ENCODE data around the gene AZIN2. TPM values are rescaled to one million over a fixed set of nuclear protein-coding genes. Genes with fewer than 3 reads are reported as not detected.
A peak's percentile ranks its signal among the peaks of the same experiment; 100 is the strongest.
"Not testable (repeated sequence)": the region's sequence is repeated elsewhere in the genome, so short reads cannot be mapped to it uniquely, and the experiment has no call there.

The AZIN2 gene
- polyA plus RNA-seq, 6 donors from 2014 or later: 0.05 to 1.9 (median 0.33) TPM; not detected in 1

- no peak for ATAC-seq (ENCODE audit: low read depth in 2 of 2)
Measured at GRCh38 chr1:33111965-33112364, 31.0 kb downstream of the AZIN2 start.

DNA sequence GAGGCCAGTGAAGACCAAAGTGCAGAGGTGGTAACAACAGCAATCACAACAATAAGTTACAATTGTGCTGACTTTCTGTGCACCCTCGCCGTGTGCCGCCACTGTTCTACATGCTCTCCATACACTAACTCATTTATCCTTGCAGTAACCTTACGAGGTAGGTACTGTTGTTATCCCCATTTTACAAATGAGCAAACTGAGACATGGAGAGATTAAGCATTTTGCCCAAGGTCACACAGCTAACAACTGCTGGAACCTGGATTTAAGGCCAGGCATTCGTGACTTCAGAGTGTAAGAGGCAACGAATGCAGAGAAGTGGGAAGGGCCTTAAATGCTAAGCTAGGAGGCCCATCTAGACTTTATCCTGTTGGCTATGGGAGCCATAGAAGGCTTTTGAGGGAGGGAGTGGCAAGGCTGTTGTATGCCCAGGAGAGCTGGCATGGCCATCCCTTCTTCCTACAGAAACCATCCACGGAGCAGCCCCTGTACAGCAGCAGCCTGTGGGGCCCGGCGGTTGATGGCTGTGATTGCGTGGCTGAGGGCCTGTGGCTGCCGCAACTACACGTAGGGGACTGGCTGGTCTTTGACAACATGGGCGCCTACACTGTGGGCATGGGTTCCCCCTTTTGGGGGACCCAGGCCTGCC lies 36.6 kb downstream of the AZIN2 start:
- H3K4me3 Mint-ChIP-seq: no peak overlapping the region
- no peaks in the 10 kb centered on the region for H3K9me3 Mint-ChIP-seq
- H3K36me3 Mint-ChIP-seq: no peaks in the 10 kb centered on the region
- no peak for DNase-seq
- H3K4me1 Mint-ChIP-seq: no peaks in the 10 kb centered on the region
- ATAC-seq (ENCODE audit: low read depth in 2 of 2): no peak
- peaks cover 0 to 43% (median 34%) of the 10 kb centered on the region in 3 donors for H3K27me3 Mint-ChIP-seq
- no peak overlapping the region for H3K27ac Mint-ChIP-seq

More at GRCh38 chr1:33111965-33112364, 31.0 kb downstream of the AZIN2 start:
- H3K27me3 Mint-ChIP-seq: peaks cover 10 to 34% (median 18%) of the 10 kb centered on the region in 3 donors
- DNase-seq: no peak
- no peaks in the 10 kb centered on the region for H3K4me1 Mint-ChIP-seq
- no peak overlapping the region for H3K4me3 Mint-ChIP-seq
- H3K36me3 Mint-ChIP-seq: peaks cover 0 to 16% of the 10 kb centered on the region in 2 donors
- peaks cover 0 to 18% (median 7%) of the 10 kb centered on the region in 7 donors for H3K9me3 Mint-ChIP-seq
- no peak overlapping the region for H3K27ac Mint-ChIP-seq

- Mint-ChIP-seq H3K36me3 (no peaks in the 10 kb centered on the region), H3K4me1 (no peaks in the 10 kb centered on the region), H3K27ac (no peak overlapping the region), H3K4me3 (no peak overlapping the region), H3K27me3 (peaks cover 4 to 50% (median 41%) of the 10 kb centered on the region in 3 donors), H3K9me3 (no peaks in the 10 kb centered on the region)
- DNase-seq (no peak), ATAC-seq (ENCODE audit: low read depth in 2 of 2) (no peak)
Measured at GRCh38 chr1:33118274-33118673, 37.3 kb downstream of the AZIN2 start.

DNA sequence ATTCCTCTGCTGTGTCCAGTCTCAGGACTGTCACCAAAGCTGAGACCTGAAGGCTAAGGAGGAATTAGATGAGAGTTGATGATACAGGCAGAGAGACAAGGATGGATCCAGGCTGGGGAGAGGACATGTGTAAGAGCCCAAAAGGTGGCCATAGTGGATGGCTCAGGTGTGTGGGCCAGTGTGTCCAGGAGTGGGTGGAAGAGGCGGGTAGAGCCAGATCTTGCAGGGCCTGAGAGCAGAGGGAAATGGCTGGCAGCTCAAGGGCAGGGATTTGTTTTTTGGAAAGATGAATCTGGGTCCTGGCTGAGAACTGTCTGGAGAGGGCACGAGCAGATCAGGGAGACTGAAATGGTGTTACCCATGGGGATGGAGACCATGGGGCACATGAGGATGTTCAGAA lies 38.1 kb downstream of the AZIN2 start:
- no peak for ATAC-seq (ENCODE audit: low read depth in 2 of 2)
- Mint-ChIP-seq H3K4me3 (peak overlapping the region in 1 of 8 donors; percentile 1), H3K9me3 (no peaks in the 10 kb centered on the region), H3K27me3 (peaks cover 4 to 50% (median 41%) of the 10 kb centered on the region in 3 donors), H3K4me1 (no peaks in the 10 kb centered on the region), H3K36me3 (no peaks in the 10 kb centered on the region), H3K27ac (peak overlapping the region in 2 of 6 donors; percentile 11 to 20)
- DNase-seq: no peak

GRCh38 chr1:33119532-33120217 lies 38.7 kb downstream of the AZIN2 start:
- Mint-ChIP-seq H3K4me3 (no peak overlapping the region), H3K4me1 (no peaks in the 10 kb centered on the region), H3K27ac (no peak overlapping the region)

GRCh38 chr1:33120436-33121231 lies 39.7 kb downstream of the AZIN2 start:
- H3K27ac Mint-ChIP-seq: no peak overlapping the region
- DNase-seq (no peak), ATAC-seq (ENCODE audit: low read depth in 2 of 2) (no peak)
- peaks cover 0 to 5% (median 0%) of the 10 kb centered on the region in 7 donors for H3K9me3 Mint-ChIP-seq
- H3K4me3 Mint-ChIP-seq: no peak overlapping the region
- peaks cover 0 to 7% of the 10 kb centered on the region in 2 donors for H3K36me3 Mint-ChIP-seq
- peaks cover 0 to 4% (median 0%) of the 10 kb centered on the region in 3 donors for H3K4me1 Mint-ChIP-seq
- peaks cover 4 to 50% (median 41%) of the 10 kb centered on the region in 3 donors for H3K27me3 Mint-ChIP-seq

More at GRCh38 chr1:33119532-33120217, 38.7 kb downstream of the AZIN2 start:
- ATAC-seq (ENCODE audit: low read depth in 2 of 2) (no peak), DNase-seq (no peak)
- no peaks in the 10 kb centered on the region for H3K36me3 Mint-ChIP-seq
- H3K27me3 Mint-ChIP-seq: peaks cover 4 to 50% (median 41%) of the 10 kb centered on the region in 3 donors
- no peaks in the 10 kb centered on the region for H3K9me3 Mint-ChIP-seq

DNA sequence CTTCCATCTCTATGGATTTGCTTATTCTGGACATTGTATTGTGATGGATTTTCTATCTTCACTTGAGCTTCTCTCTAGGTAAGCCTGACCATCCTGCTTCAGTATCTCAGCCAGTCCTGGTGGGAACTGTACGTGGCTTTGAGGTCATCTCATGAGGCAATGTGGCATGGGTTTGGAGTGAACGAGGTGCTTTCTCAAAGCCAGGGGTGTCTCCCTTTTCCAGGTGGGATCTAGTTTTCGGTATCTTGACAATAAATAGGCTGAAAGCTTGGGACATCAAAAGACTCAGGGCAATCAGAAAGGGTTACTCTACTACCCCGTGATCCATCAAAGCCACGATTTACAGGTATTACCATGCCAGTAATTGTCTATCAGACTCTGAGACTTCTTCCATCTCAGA lies 40.8 kb downstream of the AZIN2 start:
- Mint-ChIP-seq H3K36me3 (peaks cover 0 to 11% of the 10 kb centered on the region in 2 donors), H3K9me3 (peaks cover 0 to 7% (median 0%) of the 10 kb centered on the region in 7 donors), H3K27ac (no peak overlapping the region), H3K4me3 (peak overlapping the region in 1 of 8 donors; percentile 33), H3K27me3 (peaks cover 4 to 44% (median 41%) of the 10 kb centered on the region in 3 donors), H3K4me1 (peaks cover 0 to 11% (median 6%) of the 10 kb centered on the region in 3 donors)
- DNase-seq (no peak), ATAC-seq (ENCODE audit: low read depth in 2 of 2) (no peak)

- peaks cover 0 to 7% (median 0%) of the 10 kb centered on the region in 7 donors for H3K9me3 Mint-ChIP-seq
- peaks cover 0 to 14% (median 11%) of the 10 kb centered on the region in 3 donors for H3K4me1 Mint-ChIP-seq
- no peak for DNase-seq
- peak overlapping the region in 1 of 6 donors; percentile 5 for H3K27ac Mint-ChIP-seq
- H3K27me3 Mint-ChIP-seq: peaks cover 4 to 36% (median 33%) of the 10 kb centered on the region in 3 donors
- no peak for ATAC-seq (ENCODE audit: low read depth in 2 of 2)
- peaks cover 0 to 11% of the 10 kb centered on the region in 2 donors for H3K36me3 Mint-ChIP-seq
- no peak overlapping the region for H3K4me3 Mint-ChIP-seq
Measured at GRCh38 chr1:33122483-33123178, 41.7 kb downstream of the AZIN2 start.

DNA sequence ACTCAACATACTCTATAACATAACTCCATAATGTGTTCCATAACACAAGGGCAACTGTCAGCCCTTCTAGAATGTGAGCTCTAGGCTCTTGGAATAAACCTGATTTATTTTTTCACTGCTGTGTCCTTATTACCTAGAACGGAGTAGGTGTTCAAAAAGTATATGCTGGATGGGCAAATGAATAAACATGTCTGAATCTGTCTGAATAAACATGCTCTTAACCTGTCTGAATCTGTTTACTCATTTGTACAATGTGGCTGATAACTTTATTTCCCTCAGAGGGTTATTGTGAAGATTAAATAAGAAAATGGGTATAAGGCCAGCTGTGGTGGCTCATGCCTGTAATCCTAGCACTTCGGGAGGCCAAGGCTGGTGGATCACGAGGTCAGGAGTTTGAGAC lies 42.3 kb downstream of the AZIN2 start:
- Mint-ChIP-seq H3K4me1 (peaks cover 0 to 17% (median 11%) of the 10 kb centered on the region in 3 donors), H3K27me3 (peaks cover 4 to 30% (median 27%) of the 10 kb centered on the region in 3 donors), H3K27ac (peak overlapping the region in 1 of 6 donors; percentile 5)

DNA sequence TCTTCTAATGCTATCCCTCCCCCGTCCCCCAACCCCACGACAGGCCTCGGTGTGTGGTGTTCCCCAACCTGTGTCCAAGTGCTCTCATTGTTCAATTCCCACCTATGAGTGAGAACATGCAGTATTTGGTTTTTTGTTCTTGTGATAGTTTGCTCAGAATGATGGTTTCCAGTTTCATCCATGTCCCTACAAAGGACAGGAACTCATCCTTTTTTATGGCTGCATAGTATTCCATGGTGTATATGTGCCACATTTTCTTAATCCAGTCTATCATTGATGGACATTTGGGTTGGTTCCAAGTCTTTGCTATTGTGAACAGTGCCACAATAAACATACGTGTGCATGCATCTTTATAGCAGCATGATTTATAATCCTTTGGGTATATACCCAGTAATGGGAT lies 43.7 kb downstream of the AZIN2 start:
- H3K4me1 Mint-ChIP-seq: peaks cover 0 to 25% (median 16%) of the 10 kb centered on the region in 3 donors
- not testable (repeated sequence) for H3K9me3 Mint-ChIP-seq; DNase-seq; H3K27ac Mint-ChIP-seq; ATAC-seq (ENCODE audit: low read depth in 2 of 2)
- peak overlapping the region in 1 of 8 donors; percentile 92 for H3K4me3 Mint-ChIP-seq
- peaks cover 4 to 17% (median 16%) of the 10 kb centered on the region in 3 donors for H3K27me3 Mint-ChIP-seq
- peaks cover 0 to 11% of the 10 kb centered on the region in 2 donors for H3K36me3 Mint-ChIP-seq

More for the DNA sequence above, 42.3 kb downstream of the AZIN2 start:
- no peak for ATAC-seq (ENCODE audit: low read depth in 2 of 2)
- Mint-ChIP-seq H3K36me3 (peaks cover 0 to 11% of the 10 kb centered on the region in 2 donors), H3K9me3 (peaks cover 0 to 7% (median 0%) of the 10 kb centered on the region in 7 donors), H3K4me3 (no peak overlapping the region)
- no peak for DNase-seq

DNA sequence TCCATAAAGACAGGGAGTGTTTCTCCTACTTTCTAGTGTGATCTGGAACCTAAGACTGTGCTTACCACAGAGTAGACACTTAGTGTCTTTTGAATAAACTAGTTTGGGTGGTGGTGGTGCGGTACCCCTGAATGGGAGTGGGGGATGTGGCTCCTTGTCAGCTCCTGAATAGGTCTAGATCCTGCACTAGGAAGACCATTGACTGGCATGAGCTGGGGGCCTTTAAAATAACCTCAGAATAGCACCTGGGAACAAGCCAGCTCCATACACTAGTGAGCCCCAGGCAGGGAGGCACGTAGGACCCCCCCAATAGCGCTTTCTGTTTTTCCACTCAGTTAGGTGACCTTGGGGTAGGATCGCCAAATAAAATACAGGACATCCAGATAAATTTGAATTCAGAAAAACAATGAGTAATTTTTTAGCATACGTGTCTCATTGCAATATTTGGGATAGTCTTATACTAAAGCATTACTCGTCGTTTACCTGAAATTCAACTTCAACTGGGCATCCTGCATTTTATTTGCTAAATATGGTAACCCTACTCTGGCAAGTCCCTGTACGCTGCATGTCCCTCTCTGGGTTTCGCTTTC lies 45.6 kb downstream of the AZIN2 start:
- peaks cover 0 to 7% (median 0%) of the 10 kb centered on the region in 7 donors for H3K9me3 Mint-ChIP-seq
- peaks cover 0 to 11% of the 10 kb centered on the region in 2 donors for H3K36me3 Mint-ChIP-seq
- peaks cover 7 to 25% (median 19%) of the 10 kb centered on the region in 3 donors for H3K4me1 Mint-ChIP-seq
- H3K27me3 Mint-ChIP-seq: peaks cover 4 to 14% (median 14%) of the 10 kb centered on the region in 3 donors
- no peak for DNase-seq
- H3K4me3 Mint-ChIP-seq: peak overlapping the region; percentile 87 to 97 (median 95)
- H3K27ac Mint-ChIP-seq: peak overlapping the region; percentile 79 to 96 (median 88)
- ATAC-seq (ENCODE audit: low read depth in 2 of 2): no peak
